Stimulated activated naive CD4-positive, alpha-beta T cell (primary cell): ENCODE results near the gene AMN.

ENCODE experiments used
- DNase-seq, 6 experiments: peaks; one replicate each; lab custom pipeline; 2025; lab: John Stamatoyannopoulos, UW

AMN gene

GRCh38 chr14:102899516-102899900, 23.0 kb upstream of the AMN start:
- DNase-seq = no peak

GRCh38 chr14:102900631-102901571, 21.6 kb upstream of the AMN start:
- DNase-seq = peak in 5 of 6 experiments; percentile 11 to 63 (median 53)

GRCh38 chr14:102901633-102902032, 20.8 kb upstream of the AMN start:
- no peak for DNase-seq

GRCh38 chr14:102902086-102902485, 20.4 kb upstream of the AMN start:
- no peak for DNase-seq

- no peak for DNase-seq
Observed at GRCh38 chr14:102902523-102903247, 19.8 kb upstream of the AMN start.

- no peak for DNase-seq
Observed at GRCh38 chr14:102903248-102903888, 19.1 kb upstream of the AMN start.

- DNase-seq = no peak
Observed at GRCh38 chr14:102903889-102904512, 18.5 kb upstream of the AMN start.

- no peak for DNase-seq
Observed at GRCh38 chr14:102905116-102906108, 17.1 kb upstream of the AMN start.

GRCh38 chr14:102906616-102907302, 15.7 kb upstream of the AMN start:
- DNase-seq = no peak

GRCh38 chr14:102907303-102907844, 15.1 kb upstream of the AMN start:
- DNase-seq = no peak

- no peak for DNase-seq
Observed at GRCh38 chr14:102907980-102908730, 14.3 kb upstream of the AMN start.

- no peak for DNase-seq
Observed at GRCh38 chr14:102908766-102909455, 13.6 kb upstream of the AMN start.

GRCh38 chr14:102909462-102909861, 13.0 kb upstream of the AMN start:
- DNase-seq = no peak

- DNase-seq = no peak
Observed at GRCh38 chr14:102909911-102910310, 12.6 kb upstream of the AMN start.

GRCh38 chr14:102910442-102910841, 12.0 kb upstream of the AMN start:
- no peak for DNase-seq

GRCh38 chr14:102911541-102911951, 10.9 kb upstream of the AMN start:
- no peak for DNase-seq

GRCh38 chr14:102911991-102912761, 10.3 kb upstream of the AMN start:
- DNase-seq = no peak
